Endothelial cell of umbilical vein (primary cell): Measurements from ENCODE around the gene TESPA1.

Experiments used
- EZH2 ChIP-seq: IDR thresholded peaks from 2 replicates; pipeline ENCODE4 v1.6.1; 2012; ENCODE audit warnings: borderline replicate concordance, low read depth, mild to moderate bottlenecking, moderate library complexity, low read length, inconsistent platforms; ENCODE audit not compliant: severe bottlenecking
- GATA2 ChIP-seq: IDR thresholded peaks from 2 replicates; pipeline ENCODE4 v1.7.0; 2011; ENCODE audit warnings: low read depth, mild to moderate bottlenecking, moderate library complexity, mixed read lengths, low read length; ENCODE audit not compliant: insufficient read length, insufficient read depth
- MYC ChIP-seq: IDR thresholded peaks from one replicate; pipeline ENCODE4 v1.6.1; 2011; ENCODE audit warnings: mild to moderate bottlenecking, low read depth, low read length
- POLR2A ChIP-seq: IDR thresholded peaks from 2 replicates; pipeline ENCODE4 v1.6.1; 2012; ENCODE audit warnings: low read depth, mild to moderate bottlenecking, control low read depth, low read length
- TF ChIP-seq, protein P1 (sequence below), 2 donors: IDR thresholded peaks; 1 replicate in 1 of 2; 2 replicates in 1 of 2; pipeline ENCODE4 v1.5.1; 2011; ENCODE audit warnings: low read length in 2 of 2, mild to moderate bottlenecking in 2 of 2, moderate library complexity in 2 of 2, control low read depth in 1 of 2, inconsistent platforms in 1 of 2, low read depth in 1 of 2; ENCODE audit not compliant: insufficient read depth in 1 of 2; ENCODE audit errors: extremely low read depth in 1 of 2
- TF ChIP-seq, protein P2 (sequence below): IDR thresholded peaks from 2 replicates; pipeline ENCODE4 v1.6.1; 2011; ENCODE audit not compliant: insufficient read depth, insufficient read length

DNA sequence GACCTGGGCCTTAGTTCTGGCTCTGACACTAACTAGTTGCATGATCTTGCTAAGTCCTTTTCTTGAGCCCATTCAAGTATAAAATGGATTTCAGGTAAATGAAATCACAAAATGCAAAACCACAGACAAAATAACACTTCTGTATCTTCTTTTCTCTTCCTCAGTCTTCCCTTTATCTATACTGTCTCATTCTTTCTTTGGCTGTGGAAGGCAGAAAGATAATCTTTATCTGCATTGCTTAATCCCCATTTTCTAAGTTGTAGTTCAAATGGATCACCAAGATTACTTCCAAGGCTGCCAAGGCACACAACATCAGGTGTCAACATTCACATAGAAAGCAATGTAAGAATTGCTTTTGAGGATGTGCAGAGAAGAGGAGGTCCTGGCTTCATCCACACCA, 30.3 kb downstream of the TESPA1 start:
- TF ChIP-seq, protein P1, sequence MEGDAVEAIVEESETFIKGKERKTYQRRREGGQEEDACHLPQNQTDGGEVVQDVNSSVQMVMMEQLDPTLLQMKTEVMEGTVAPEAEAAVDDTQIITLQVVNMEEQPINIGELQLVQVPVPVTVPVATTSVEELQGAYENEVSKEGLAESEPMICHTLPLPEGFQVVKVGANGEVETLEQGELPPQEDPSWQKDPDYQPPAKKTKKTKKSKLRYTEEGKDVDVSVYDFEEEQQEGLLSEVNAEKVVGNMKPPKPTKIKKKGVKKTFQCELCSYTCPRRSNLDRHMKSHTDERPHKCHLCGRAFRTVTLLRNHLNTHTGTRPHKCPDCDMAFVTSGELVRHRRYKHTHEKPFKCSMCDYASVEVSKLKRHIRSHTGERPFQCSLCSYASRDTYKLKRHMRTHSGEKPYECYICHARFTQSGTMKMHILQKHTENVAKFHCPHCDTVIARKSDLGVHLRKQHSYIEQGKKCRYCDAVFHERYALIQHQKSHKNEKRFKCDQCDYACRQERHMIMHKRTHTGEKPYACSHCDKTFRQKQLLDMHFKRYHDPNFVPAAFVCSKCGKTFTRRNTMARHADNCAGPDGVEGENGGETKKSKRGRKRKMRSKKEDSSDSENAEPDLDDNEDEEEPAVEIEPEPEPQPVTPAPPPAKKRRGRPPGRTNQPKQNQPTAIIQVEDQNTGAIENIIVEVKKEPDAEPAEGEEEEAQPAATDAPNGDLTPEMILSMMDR (IDR thresholded peaks at IDR 0.05; ENCODE audit: extremely low read depth in 1 of 2, insufficient read depth in 1 of 2, low read depth in 1 of 2, low read length in 2 of 2): no peak
- TF ChIP-seq, protein P2, sequence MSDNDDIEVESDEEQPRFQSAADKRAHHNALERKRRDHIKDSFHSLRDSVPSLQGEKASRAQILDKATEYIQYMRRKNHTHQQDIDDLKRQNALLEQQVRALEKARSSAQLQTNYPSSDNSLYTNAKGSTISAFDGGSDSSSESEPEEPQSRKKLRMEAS: no peak
- TF ChIP-seq MYC (no peak), EZH2 (no peak), POLR2A (no peak), GATA2 (no peak)
